ENCODE results near the gene PAMR1.

The PAMR1 gene

GRCh38 chr11:35473795-35474374 is 51.5 kb downstream of the PAMR1 start:
- CTCF ChIA-PET, result interaction anchor here (0.6 to 1.3 kb wide), 3 partner anchors 11 to 14 kb away, joined by 3 read pairs; no protein-coding TSS in a partner anchor
- no peak for DNase-seq (ENCODE audit: extremely low spot score)
- TF ChIP-seq LEF1 (IDR thresholded peaks at IDR 0.05; ENCODE audit: borderline replicate concordance) (no peak), ZNF384 (IDR thresholded peaks at IDR 0.05) (no peak), HDGF (IDR thresholded peaks at IDR 0.05; ENCODE audit: borderline replicate concordance) (no peak), CTBP1 (IDR thresholded peaks at IDR 0.05; ENCODE audit: borderline replicate concordance) (no peak), FOXA1 (IDR thresholded peaks at IDR 0.05) (no peak), ARNT (IDR thresholded peaks at IDR 0.05) (no peak), SP1 (IDR thresholded peaks at IDR 0.05) (no peak), BHLHE40 (IDR thresholded peaks at IDR 0.05; ENCODE audit: borderline replicate concordance) (no peak), TARDBP (IDR thresholded peaks at IDR 0.05) (no peak), L3MBTL2 (conservative IDR thresholded peaks at IDR 0.05) (no peak), ELF4 (IDR thresholded peaks at IDR 0.05) (no peak), PKNOX1 (IDR thresholded peaks at IDR 0.05) (no peak), SUZ12 (IDR thresholded peaks at IDR 0.05) (no peak), NFRKB (IDR thresholded peaks at IDR 0.05) (no peak), FOXM1 (IDR thresholded peaks at IDR 0.05; ENCODE audit: borderline replicate concordance) (no peak), FOXK2 (IDR thresholded peaks at IDR 0.05) (no peak)
- POLR2A ChIA-PET, result no interaction called here

DNA sequence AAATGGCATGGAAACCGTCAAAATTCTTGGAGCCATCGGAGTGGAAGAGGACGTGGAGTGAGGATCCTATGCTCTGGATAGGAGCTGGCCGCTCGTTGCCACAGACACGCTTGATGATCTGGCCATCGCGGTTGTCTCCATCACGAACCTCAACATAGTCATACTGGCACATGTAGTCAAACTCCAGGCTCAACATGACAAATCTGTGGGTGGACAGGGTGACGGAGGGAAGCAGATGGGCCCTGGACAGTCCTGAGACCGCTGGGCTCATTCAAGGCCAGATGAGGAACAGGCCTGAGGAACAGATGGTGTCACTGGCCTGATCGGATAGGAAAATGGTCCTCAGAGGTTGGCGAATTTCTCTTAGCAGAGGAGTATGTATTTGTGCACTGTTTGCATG is 54.8 kb downstream of the PAMR1 start:
- CTCF ChIA-PET, result interaction anchor here (0.6 kb wide), 1 partner anchor 97 kb away, joined by 3 read pairs; no protein-coding TSS in a partner anchor
- TF ChIP-seq FOXA1 (IDR thresholded peaks at IDR 0.05) (no peak), SUZ12 (IDR thresholded peaks at IDR 0.05) (no peak), TARDBP (IDR thresholded peaks at IDR 0.05) (no peak), PKNOX1 (IDR thresholded peaks at IDR 0.05) (no peak)
- POLR2A ChIA-PET, result no interaction called here
- no peak for DNase-seq (ENCODE audit: extremely low spot score)

GRCh38 chr11:35466058-35466457 is 59.4 kb downstream of the PAMR1 start:
- CTCF ChIA-PET, result no interaction called here
- TF ChIP-seq PKNOX1 (IDR thresholded peaks at IDR 0.05) (no peak), CTBP1 (IDR thresholded peaks at IDR 0.05; ENCODE audit: borderline replicate concordance) (no peak)
- no peak for DNase-seq (ENCODE audit: extremely low spot score)
- POLR2A ChIA-PET, result no interaction called here

DNA sequence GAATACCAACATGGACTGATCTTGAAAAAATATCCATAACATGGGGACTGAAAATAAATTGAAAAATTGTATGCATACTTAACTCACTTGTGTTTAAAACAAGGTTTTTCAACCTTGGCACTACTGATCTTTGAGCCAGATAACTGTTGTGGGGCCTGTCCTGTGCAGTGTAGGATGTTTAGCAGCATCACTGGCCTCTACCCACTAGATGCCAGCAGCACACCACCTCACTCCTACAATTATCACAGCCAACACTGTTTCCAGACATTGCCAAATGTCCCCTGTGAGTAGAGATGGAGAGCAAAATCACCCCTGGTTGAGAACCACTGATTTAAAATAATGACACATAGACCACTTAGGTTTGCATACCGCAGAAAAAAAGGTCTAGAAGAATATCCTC is 61.1 kb downstream of the PAMR1 start:
- TF ChIP-seq LEF1 (IDR thresholded peaks at IDR 0.05; ENCODE audit: borderline replicate concordance), result no peak
- TF ChIP-seq FOXK2 (IDR thresholded peaks at IDR 0.05), result no peak
- TF ChIP-seq TARDBP (IDR thresholded peaks at IDR 0.05), result no peak
- TF ChIP-seq PKNOX1 (IDR thresholded peaks at IDR 0.05), result no peak
- no peak for TF ChIP-seq HDGF (IDR thresholded peaks at IDR 0.05; ENCODE audit: borderline replicate concordance)
- TF ChIP-seq ZNF384 (IDR thresholded peaks at IDR 0.05), result no peak
- no peak for TF ChIP-seq SP1 (IDR thresholded peaks at IDR 0.05)
- TF ChIP-seq ELF4 (IDR thresholded peaks at IDR 0.05), result no peak
- TF ChIP-seq L3MBTL2 (conservative IDR thresholded peaks at IDR 0.05), result no peak
- no peak for TF ChIP-seq CTBP1 (IDR thresholded peaks at IDR 0.05; ENCODE audit: borderline replicate concordance)
- TF ChIP-seq FOXM1 (IDR thresholded peaks at IDR 0.05; ENCODE audit: borderline replicate concordance), result no peak
- ChIA-PET CTCF (no interaction called here), POLR2A (no interaction called here)
- no peak for DNase-seq (ENCODE audit: extremely low spot score)

DNA sequence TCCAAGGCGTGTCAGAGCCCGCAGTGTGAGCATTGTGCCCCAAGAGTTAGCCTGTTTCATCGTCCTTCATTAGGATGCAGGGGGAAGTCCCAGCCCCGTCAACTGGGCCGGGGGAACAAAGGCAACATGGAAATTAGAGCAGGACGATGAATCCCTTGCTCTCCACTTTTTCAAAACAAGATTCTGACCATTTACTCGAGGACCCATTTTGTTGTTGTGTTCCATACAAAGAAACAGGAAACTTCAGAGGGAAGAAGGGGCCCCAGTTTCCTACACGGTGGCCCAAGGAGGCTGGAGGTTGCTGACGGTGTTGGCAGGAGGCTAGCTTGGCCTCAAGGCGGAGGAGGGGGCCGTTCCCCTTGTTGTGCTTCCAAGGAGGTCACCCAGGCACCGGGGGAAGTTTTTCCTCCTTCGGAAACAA is 62.1 kb downstream of the PAMR1 start:
- CTCF ChIA-PET, result no interaction called here
- POLR2A ChIA-PET, result no interaction called here
- TF ChIP-seq CTBP1 (IDR thresholded peaks at IDR 0.05; ENCODE audit: borderline replicate concordance) (no peak), FOXM1 (IDR thresholded peaks at IDR 0.05; ENCODE audit: borderline replicate concordance) (no peak), SP1 (IDR thresholded peaks at IDR 0.05) (no peak), PKNOX1 (IDR thresholded peaks at IDR 0.05) (no peak), SUZ12 (IDR thresholded peaks at IDR 0.05) (no peak), ZNF384 (IDR thresholded peaks at IDR 0.05) (no peak), HDGF (IDR thresholded peaks at IDR 0.05; ENCODE audit: borderline replicate concordance) (no peak), L3MBTL2 (conservative IDR thresholded peaks at IDR 0.05) (no peak), NFRKB (IDR thresholded peaks at IDR 0.05) (no peak), FOXK2 (IDR thresholded peaks at IDR 0.05) (no peak), ELF4 (IDR thresholded peaks at IDR 0.05) (no peak), LEF1 (IDR thresholded peaks at IDR 0.05; ENCODE audit: borderline replicate concordance) (no peak), BHLHE40 (IDR thresholded peaks at IDR 0.05; ENCODE audit: borderline replicate concordance) (no peak), ARNT (IDR thresholded peaks at IDR 0.05) (no peak), TARDBP (IDR thresholded peaks at IDR 0.05) (no peak), FOXA1 (IDR thresholded peaks at IDR 0.05) (no peak)
- no peak for DNase-seq (ENCODE audit: extremely low spot score)

Measured in HEK293T (cell line).